Nephron (organoid): ENCODE measurements around the gene DMRT1.

Source experiments
- H3K27ac Mint-ChIP-seq, 3 experiments: 2 replicates each; pipeline ENCODE4 v1.8.0; 2020; ENCODE audit warnings: mixed read lengths in 3 of 3, mild to moderate bottlenecking in 2 of 3, moderate library complexity in 1 of 3
- H3K27me3 Mint-ChIP-seq: 2 replicates; pipeline ENCODE4 v1.8.0; 2021; ENCODE audit warnings: low read depth, mild to moderate bottlenecking, moderate library complexity, mixed read lengths
- H3K36me3 Mint-ChIP-seq: 2 replicates; pipeline ENCODE4 v1.8.0; 2020; ENCODE audit warnings: low read depth, mixed read lengths
- H3K4me1 Mint-ChIP-seq: 2 replicates; pipeline ENCODE4 v1.8.0; 2020; ENCODE audit warnings: mixed read lengths
- H3K4me3 Mint-ChIP-seq, 3 experiments: 2 replicates each; pipeline ENCODE4 v1.8.0; 2020; ENCODE audit warnings: mild to moderate bottlenecking in 3 of 3, mixed read lengths in 3 of 3, moderate library complexity in 2 of 3
- H3K9me3 Mint-ChIP-seq: 2 replicates; pipeline ENCODE4 v1.8.0; 2020; ENCODE audit warnings: mixed read lengths
- TF ChIP-seq, protein P1 (sequence below), 3 experiments: fragments of 200-600 bp; sonication (generic); IDR thresholded peaks; one replicate each; pipeline ENCODE4 v1.5.0; 2021; ENCODE audit warnings: antibody characterized with exemption in 3 of 3; ENCODE audit not compliant: unreplicated experiment in 3 of 3

Gene DMRT1

DNA sequence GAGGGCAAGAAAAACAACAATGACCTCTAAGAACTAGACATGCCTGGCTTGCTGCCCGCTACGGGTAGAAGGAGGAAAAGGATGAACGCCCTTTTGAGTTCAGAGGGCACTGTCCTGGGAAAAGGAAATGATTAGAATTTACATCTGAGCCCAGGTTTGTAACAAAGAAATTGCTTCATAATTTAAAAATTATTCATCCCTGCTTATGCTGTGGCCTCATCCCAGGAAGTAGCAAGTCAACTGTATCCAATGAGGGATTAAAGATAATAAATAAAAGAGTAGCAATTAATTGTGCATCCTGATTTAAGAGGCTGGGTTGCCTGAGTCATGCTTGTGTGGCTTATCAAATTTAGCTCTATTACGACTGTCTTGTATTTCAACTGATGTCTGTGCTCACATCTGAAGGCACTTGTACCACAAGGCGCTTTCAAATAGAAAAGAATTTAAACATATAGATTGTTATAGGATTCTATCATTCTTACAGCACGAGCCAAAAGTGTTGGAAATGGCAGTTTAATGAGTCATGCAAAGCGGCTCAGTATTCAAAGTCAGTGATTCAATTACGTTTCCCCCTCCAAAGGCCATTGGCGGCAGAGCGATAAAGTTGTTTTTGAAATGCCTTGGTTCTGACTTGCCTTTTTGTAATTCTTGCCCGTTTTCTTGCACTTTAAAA is 40.0 kb upstream of the DMRT1 start:
- H3K36me3 Mint-ChIP-seq = no peaks in the 10 kb centered on the region
- no peak overlapping the region for H3K4me3 Mint-ChIP-seq
- H3K27me3 Mint-ChIP-seq = peaks cover 12% of the 10 kb centered on the region
- TF ChIP-seq, protein P1, sequence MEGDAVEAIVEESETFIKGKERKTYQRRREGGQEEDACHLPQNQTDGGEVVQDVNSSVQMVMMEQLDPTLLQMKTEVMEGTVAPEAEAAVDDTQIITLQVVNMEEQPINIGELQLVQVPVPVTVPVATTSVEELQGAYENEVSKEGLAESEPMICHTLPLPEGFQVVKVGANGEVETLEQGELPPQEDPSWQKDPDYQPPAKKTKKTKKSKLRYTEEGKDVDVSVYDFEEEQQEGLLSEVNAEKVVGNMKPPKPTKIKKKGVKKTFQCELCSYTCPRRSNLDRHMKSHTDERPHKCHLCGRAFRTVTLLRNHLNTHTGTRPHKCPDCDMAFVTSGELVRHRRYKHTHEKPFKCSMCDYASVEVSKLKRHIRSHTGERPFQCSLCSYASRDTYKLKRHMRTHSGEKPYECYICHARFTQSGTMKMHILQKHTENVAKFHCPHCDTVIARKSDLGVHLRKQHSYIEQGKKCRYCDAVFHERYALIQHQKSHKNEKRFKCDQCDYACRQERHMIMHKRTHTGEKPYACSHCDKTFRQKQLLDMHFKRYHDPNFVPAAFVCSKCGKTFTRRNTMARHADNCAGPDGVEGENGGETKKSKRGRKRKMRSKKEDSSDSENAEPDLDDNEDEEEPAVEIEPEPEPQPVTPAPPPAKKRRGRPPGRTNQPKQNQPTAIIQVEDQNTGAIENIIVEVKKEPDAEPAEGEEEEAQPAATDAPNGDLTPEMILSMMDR (IDR thresholded peaks at IDR 0.05; ENCODE audit: unreplicated experiment in 3 of 3) = no peak
- peaks cover 4% of the 10 kb centered on the region for H3K4me1 Mint-ChIP-seq
- H3K27ac Mint-ChIP-seq = no peak overlapping the region
- H3K9me3 Mint-ChIP-seq = no peaks in the 10 kb centered on the region

DNA sequence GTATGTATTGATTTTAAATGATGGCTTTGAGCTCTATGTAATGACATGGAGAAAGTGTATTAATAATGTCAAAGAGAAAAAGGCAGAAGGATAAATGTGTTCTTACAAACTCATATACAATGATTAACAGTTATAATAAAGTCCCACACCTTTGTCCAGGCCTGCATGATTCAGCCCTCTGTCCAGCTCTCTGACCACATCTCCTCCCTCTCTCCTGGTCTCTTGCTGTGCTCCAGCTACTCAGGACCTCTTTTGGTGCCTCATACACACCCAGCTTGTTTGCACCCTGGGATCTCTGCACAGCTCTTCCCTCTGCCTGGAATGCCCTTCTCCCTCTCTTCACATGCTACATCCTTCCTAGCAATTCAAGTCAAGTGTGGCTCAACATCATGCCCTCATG is 37.5 kb upstream of the DMRT1 start:
- H3K36me3 Mint-ChIP-seq = peaks cover 4% of the 10 kb centered on the region
- H3K27ac Mint-ChIP-seq = no peak overlapping the region
- no peak overlapping the region for H3K4me3 Mint-ChIP-seq
- H3K27me3 Mint-ChIP-seq = peaks cover 20% of the 10 kb centered on the region
- TF ChIP-seq, protein P1 (IDR thresholded peaks at IDR 0.05; ENCODE audit: unreplicated experiment in 3 of 3) = no peak
- H3K9me3 Mint-ChIP-seq = no peaks in the 10 kb centered on the region
- peaks cover 4% of the 10 kb centered on the region for H3K4me1 Mint-ChIP-seq

DNA sequence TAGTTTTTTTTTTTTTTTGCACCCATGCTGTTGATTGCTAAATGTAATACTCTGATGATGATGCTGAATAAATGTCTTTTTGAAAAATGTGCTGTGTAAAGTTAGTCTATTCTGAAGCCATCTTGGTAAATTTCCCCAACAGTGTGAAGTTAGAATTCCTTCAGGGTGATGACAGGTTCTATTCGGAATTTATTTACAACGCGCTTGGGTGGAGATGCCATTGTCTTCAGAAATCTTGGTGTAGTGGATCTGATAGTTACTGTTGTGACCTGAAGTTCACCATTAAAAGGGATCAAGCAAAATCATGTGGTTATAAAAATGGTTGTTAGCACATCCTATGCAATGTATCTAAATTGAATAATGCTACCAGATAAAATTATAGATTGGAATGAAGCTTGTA is 36.3 kb upstream of the DMRT1 start:
- Mint-ChIP-seq H3K27ac (no peak overlapping the region), H3K4me3 (no peak overlapping the region), H3K27me3 (peaks cover 20% of the 10 kb centered on the region), H3K36me3 (peaks cover 4% of the 10 kb centered on the region), H3K9me3 (no peaks in the 10 kb centered on the region), H3K4me1 (peaks cover 4% of the 10 kb centered on the region)
- TF ChIP-seq, protein P1 (IDR thresholded peaks at IDR 0.05; ENCODE audit: unreplicated experiment in 3 of 3) = no peak

DNA sequence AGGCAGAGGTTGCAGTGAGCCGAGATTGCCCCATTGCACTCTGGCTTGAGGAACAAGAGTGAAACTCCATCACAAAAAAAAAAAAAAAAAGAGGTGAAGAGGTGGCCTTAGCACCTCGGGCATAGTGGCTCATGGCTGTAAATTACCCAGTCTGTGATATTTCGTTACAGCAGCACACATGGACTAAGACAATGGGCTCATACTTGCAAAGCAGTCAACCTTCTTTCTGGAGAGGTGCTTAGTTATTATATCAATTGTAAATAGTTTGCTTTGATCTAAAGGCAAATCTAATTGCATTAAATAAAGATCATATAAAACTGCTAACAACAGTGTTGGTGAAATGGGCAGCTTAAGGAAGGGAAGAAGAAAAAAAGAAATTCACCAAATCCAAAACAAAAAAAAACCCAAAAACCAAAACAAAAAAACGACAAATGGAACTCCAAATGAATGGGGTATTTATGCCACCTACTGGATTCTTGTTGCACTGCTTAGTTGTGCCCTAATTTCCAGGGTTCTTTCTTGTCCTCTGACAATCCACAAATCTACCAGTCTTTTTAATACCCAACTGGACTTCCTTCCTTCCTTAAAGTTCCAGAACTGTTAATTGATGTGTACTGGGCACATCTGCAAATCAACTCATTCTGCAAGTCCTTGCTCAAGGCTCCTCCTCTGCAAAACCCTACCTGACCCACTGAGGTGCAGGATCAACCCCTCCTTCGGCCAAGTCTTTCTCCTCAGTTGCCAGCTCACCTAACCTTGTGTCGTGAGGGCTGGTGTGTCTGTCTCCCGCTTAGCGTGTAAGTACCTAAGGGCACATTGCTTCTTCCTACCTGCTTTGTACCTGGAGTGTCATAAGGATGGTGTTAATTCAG is 35.0 kb upstream of the DMRT1 start:
- Mint-ChIP-seq H3K27ac (no peak overlapping the region), H3K9me3 (no peaks in the 10 kb centered on the region), H3K4me1 (peaks cover 4% of the 10 kb centered on the region), H3K36me3 (peaks cover 4% of the 10 kb centered on the region), H3K27me3 (peaks cover 16% of the 10 kb centered on the region), H3K4me3 (no peak overlapping the region)
- TF ChIP-seq, protein P1 (IDR thresholded peaks at IDR 0.05; ENCODE audit: unreplicated experiment in 3 of 3) = peak; percentile 64 to 75 (median 68)

DNA sequence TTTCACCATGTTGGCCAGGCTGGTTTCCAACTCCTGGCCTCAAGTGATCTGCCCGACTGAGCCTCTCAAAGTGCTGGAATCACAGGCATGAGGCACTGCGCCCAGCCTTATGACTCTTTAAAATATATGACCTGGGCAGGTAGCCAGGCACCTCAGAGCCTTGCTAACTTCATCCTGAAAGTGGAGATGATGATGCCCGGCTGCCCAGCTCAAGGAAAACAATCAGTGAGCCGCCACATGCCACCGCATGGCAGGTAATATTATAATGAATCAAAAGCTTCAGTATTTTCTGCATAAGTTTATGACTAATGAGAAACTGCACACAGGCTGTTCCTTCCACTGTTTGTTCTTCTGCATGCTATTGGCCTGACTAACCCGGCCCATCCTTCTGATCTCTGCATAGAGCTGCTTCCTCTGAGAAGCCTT is 30.4 kb upstream of the DMRT1 start:
- Mint-ChIP-seq H3K4me1 (no peaks in the 10 kb centered on the region), H3K36me3 (peaks cover 4% of the 10 kb centered on the region), H3K4me3 (no peak overlapping the region), H3K9me3 (no peaks in the 10 kb centered on the region), H3K27me3 (peaks cover 11% of the 10 kb centered on the region), H3K27ac (no peak overlapping the region)
- TF ChIP-seq, protein P1 (IDR thresholded peaks at IDR 0.05; ENCODE audit: unreplicated experiment in 3 of 3) = no peak
